NT2/D1 (cell line): ENCODE results near the gene ABCG2.

Source experiments
- DNase-seq: peaks from one replicate; pipeline ENCODE4 v3.0.0-alpha.2; 2011; ENCODE audit warnings: low read depth, low spot score
- H3K27me3 ChIP-seq: 2 replicates; pipeline ENCODE4 v1.6.0; 2011; ENCODE audit warnings: mild to moderate bottlenecking; ENCODE audit not compliant: insufficient read length, insufficient read depth
- H3K36me3 ChIP-seq: 2 replicates; pipeline ENCODE4 v1.6.1; 2011; ENCODE audit warnings: mild to moderate bottlenecking, low read length, mixed read lengths; ENCODE audit not compliant: insufficient read depth, insufficient read length
- H3K4me1 ChIP-seq: 2 replicates; pipeline ENCODE4 v1.5.1; 2011; ENCODE audit not compliant: insufficient read depth, insufficient read length
- H3K4me3 ChIP-seq: 2 replicates; pipeline ENCODE4 v1.5.1; 2011; ENCODE audit warnings: low read depth; ENCODE audit not compliant: insufficient read length
- H3K9ac ChIP-seq: 2 replicates; pipeline ENCODE4 v1.6.0; 2011; ENCODE audit warnings: low read depth; ENCODE audit not compliant: insufficient read length
- H3K9me3 ChIP-seq: 2 replicates; pipeline ENCODE4 v1.5.1; 2011; ENCODE audit warnings: mild to moderate bottlenecking, low read length; ENCODE audit not compliant: insufficient read depth
- SUZ12 ChIP-seq: IDR thresholded peaks from 2 replicates; pipeline ENCODE4 v1.6.1; 2011; ENCODE audit not compliant: insufficient read length, insufficient read depth; ENCODE audit errors: extremely low read depth
- YY1 ChIP-seq: IDR thresholded peaks from 2 replicates; pipeline ENCODE4 v1.6.1; 2011; ENCODE audit not compliant: insufficient read length, insufficient read depth
- ZNF274 ChIP-seq: IDR thresholded peaks from 2 replicates; pipeline ENCODE4 v1.6.1; 2011; ENCODE audit warnings: mild to moderate bottlenecking, low read depth, low read length

Gene ABCG2

GRCh38 chr4:88146891-88147290, 11.5 kb downstream of the ABCG2 start:
- H3K9me3 ChIP-seq: no peaks in the 10 kb centered on the region
- no peaks in the 10 kb centered on the region for H3K36me3 ChIP-seq
- no peak overlapping the region for H3K9ac ChIP-seq
- H3K4me3 ChIP-seq: no peak overlapping the region
- H3K4me1 ChIP-seq: peaks cover 2% of the 10 kb centered on the region
- H3K27me3 ChIP-seq: no peaks in the 10 kb centered on the region
- DNase-seq: no peak
- no peak for TF ChIP-seq SUZ12
- TF ChIP-seq ZNF274: no peak
- no peak for TF ChIP-seq YY1

- no peak for TF ChIP-seq ZNF274
- TF ChIP-seq SUZ12: no peak
- no peak for TF ChIP-seq YY1
- H3K27me3 ChIP-seq: no peaks in the 10 kb centered on the region
- DNase-seq: no peak
- H3K9me3 ChIP-seq: no peaks in the 10 kb centered on the region
- no peaks in the 10 kb centered on the region for H3K36me3 ChIP-seq
- H3K9ac ChIP-seq: no peak overlapping the region
- H3K4me3 ChIP-seq: no peak overlapping the region
- H3K4me1 ChIP-seq: no peaks in the 10 kb centered on the region
Observed at GRCh38 chr4:88144866-88145300, 13.6 kb downstream of the ABCG2 start.

- Histone ChIP-seq H3K27me3 (no peaks in the 10 kb centered on the region), H3K36me3 (no peaks in the 10 kb centered on the region), H3K4me1 (no peaks in the 10 kb centered on the region), H3K4me3 (no peak overlapping the region), H3K9ac (no peak overlapping the region), H3K9me3 (no peaks in the 10 kb centered on the region)
- DNase-seq: peak; percentile 62
- TF ChIP-seq SUZ12 (no peak), ZNF274 (no peak), YY1 (no peak)
Observed at GRCh38 chr4:88144048-88144447, 14.4 kb downstream of the ABCG2 start.

GRCh38 chr4:88143504-88143903, 14.9 kb downstream of the ABCG2 start:
- Histone ChIP-seq H3K9me3 (no peaks in the 10 kb centered on the region), H3K27me3 (no peaks in the 10 kb centered on the region), H3K9ac (no peak overlapping the region), H3K4me1 (no peaks in the 10 kb centered on the region), H3K36me3 (no peaks in the 10 kb centered on the region), H3K4me3 (no peak overlapping the region)
- DNase-seq: no peak
- TF ChIP-seq SUZ12: no peak
- no peak for TF ChIP-seq ZNF274

- Histone ChIP-seq H3K9ac (no peak overlapping the region), H3K9me3 (no peaks in the 10 kb centered on the region), H3K27me3 (no peaks in the 10 kb centered on the region), H3K4me3 (no peak overlapping the region), H3K36me3 (peaks cover 5% of the 10 kb centered on the region), H3K4me1 (no peaks in the 10 kb centered on the region)
- TF ChIP-seq YY1 (no peak), ZNF274 (no peak)
- no peak for DNase-seq
Observed at GRCh38 chr4:88138561-88138960, 19.9 kb downstream of the ABCG2 start.

GRCh38 chr4:88137112-88137511, 21.3 kb downstream of the ABCG2 start:
- Histone ChIP-seq H3K4me1 (no peaks in the 10 kb centered on the region), H3K4me3 (no peak overlapping the region), H3K9ac (no peak overlapping the region), H3K27me3 (no peaks in the 10 kb centered on the region), H3K36me3 (peaks cover 5% of the 10 kb centered on the region), H3K9me3 (no peaks in the 10 kb centered on the region)
- no peak for DNase-seq
- TF ChIP-seq SUZ12 (no peak), YY1 (no peak), ZNF274 (no peak)

- Histone ChIP-seq H3K4me3 (no peak overlapping the region), H3K9me3 (no peaks in the 10 kb centered on the region), H3K9ac (no peak overlapping the region), H3K27me3 (no peaks in the 10 kb centered on the region), H3K36me3 (peaks cover 5% of the 10 kb centered on the region), H3K4me1 (no peaks in the 10 kb centered on the region)
- no peak for DNase-seq
- TF ChIP-seq YY1 (no peak), ZNF274 (no peak), SUZ12 (no peak)
Observed at GRCh38 chr4:88136249-88136648, 22.2 kb downstream of the ABCG2 start.

GRCh38 chr4:88135356-88135663, 23.1 kb downstream of the ABCG2 start:
- H3K4me3 ChIP-seq: no peak overlapping the region
- no peak for TF ChIP-seq SUZ12
- TF ChIP-seq YY1: no peak
- no peak for TF ChIP-seq ZNF274
- H3K36me3 ChIP-seq: peaks cover 5% of the 10 kb centered on the region
- no peak for DNase-seq
- H3K27me3 ChIP-seq: no peaks in the 10 kb centered on the region
- H3K9ac ChIP-seq: no peak overlapping the region
- no peaks in the 10 kb centered on the region for H3K4me1 ChIP-seq
- no peaks in the 10 kb centered on the region for H3K9me3 ChIP-seq
